ENCODE results near the gene MPPED1.

The MPPED1 gene

DNA sequence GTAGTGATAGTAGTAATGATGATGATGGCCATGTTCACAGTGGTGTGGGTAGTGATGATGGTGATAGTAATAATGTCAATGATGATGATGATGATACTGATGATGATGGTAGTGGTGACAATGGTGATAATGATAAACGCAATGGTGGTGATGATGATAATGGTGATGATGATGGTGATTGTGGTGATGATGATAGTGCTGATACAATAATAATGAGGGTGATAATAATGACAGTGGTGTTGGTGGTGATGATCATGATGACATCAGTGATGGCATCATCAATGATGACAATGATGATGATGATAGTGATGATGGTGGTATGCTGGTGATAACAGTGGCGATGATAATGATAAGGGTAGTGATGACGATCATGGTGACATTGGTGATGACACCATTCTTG is 92.3 kb downstream of the MPPED1 start:
- no peak for DNase-seq

DNA sequence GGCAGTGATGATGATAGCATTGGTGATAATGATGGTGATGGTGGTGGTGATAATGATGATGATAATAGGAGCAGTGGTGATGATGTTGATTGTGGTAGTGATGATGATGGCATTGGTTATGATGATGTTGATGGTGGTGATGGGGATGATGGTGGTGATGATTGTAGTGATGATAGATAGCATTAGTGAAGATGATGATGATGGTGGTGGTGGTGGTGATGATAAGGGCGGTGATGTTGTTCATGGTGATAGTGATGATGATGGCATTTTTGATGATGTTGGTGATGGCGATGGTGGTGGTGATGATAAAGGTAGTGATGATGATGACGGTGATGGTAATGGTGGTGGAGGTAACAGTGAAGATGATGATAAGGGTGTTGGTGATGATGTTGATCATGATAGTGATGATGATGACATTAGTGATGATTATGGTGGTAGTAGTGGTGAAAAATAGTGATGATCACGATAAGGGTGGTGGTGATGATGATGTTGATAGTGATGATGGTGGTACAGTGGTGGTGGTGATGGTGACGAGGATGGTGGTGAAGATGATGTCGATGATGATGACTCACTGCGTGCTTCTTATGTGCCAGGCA is 93.0 kb downstream of the MPPED1 start:
- no peak for DNase-seq

DNA sequence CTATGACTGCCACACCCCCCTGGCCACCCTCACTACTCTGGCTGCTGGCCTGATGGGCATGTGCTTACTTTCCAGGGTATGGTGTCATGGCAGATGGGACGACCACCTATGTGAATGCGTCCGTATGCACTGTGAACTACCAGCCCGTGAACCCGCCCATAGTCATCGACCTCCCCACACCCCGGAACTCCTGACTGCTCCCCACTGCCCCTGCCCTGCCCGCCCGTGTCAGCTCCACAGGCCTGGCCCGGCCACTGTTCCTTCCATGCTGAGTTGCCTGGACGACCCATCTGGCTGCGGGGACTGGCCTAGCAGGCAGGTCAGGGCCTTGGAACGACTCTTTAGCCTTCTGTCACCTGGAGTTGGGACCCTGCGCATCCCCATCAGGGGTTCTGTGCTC is 93.6 kb downstream of the MPPED1 start:
- DNase-seq, result no peak

DNA sequence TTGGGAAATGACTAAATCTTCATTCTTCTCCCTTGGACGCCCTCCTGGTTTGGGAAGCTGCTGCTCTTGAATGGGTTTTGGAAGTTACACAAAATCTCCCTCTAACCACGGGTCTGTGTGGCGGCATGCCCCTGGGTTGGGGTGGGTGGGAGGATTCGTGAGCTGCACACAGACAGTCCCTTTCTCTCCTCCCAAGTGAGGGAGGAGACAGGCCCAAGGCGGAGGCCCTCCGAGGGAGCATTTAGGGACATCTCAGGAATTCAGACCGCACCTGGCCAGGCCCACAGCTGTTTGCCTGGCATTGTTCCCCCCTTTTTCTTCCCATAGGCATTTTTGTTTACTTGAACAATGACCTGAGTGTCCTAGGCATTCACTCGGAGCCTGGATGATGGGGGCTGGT is 94.1 kb downstream of the MPPED1 start:
- no peak for DNase-seq

DNA sequence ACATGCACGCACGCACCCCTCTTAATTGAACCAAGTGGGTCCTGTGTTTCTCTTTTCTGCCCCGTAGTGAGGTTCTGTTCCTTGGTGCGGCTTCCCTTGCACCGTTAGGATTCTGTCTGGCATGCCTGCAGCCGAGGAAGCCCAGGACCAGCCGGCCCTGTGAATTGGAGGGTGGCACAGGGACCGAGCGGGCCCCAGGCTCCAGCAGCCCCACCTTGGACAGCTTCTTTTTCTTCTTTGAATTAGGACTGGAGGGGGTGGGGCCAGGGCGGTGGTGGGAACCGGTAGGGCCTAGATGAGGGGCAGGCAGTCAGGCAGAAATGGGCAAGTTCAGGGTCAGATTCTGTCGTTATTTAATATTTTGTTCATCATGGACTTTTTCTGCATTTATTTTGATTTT is 94.7 kb downstream of the MPPED1 start:
- DNase-seq, result no peak

DNA sequence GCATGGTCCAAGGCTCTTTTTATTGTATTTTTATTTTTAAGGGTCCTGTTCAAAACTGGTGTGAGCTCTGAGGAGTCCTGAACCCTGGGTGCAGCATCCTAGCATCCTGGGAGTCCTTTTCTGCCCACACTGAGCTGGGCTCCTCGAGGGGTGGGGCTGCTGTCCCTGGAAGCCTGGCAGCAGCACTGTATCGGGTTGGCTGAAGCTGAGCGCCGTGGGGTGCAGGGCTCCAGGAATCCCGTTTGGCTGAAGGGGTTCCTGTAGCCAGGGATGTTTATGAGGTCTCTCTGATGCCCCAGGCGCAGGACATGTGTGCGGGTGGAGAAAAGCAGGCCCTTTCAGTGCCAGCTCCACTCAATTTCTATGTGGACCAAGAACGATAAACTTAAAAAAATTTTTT is 95.4 kb downstream of the MPPED1 start:
- no peak for DNase-seq

DNA sequence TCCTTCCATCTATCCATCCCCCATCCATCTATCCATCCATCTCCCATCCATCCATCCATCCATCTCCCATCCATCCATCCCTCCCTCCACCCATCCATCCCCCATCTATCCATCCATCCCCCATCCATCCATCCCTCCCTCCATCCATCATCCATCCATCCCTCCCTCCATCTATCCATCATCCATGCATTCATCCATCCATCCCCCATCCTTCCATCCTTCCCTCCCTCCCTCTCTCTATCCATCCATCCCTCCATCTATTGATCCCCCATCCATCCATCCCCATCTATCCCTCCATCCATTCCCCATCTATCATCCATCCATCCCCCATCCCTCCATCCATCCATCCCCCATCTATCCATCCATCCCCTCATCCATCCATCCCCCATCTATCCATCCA is 96.7 kb downstream of the MPPED1 start:
- no peak for DNase-seq

DNA sequence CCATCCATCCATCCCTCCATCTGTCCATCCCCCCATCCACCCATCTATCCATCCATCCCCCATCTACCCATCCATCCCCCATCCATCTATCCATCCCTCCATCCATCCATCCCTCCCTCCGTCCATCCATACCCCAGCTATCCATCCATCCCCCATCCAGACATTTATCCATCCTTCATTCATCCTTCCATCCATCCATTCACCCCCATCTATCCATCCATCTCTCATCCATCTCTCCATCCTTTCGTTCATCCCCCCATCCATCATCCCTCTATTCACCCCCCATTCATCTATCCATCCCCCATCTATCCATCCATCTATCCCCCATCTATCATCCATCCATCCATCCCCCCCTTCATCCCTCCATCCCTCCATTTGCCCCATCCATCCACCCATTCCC is 97.5 kb downstream of the MPPED1 start:
- no peak for DNase-seq

DNA sequence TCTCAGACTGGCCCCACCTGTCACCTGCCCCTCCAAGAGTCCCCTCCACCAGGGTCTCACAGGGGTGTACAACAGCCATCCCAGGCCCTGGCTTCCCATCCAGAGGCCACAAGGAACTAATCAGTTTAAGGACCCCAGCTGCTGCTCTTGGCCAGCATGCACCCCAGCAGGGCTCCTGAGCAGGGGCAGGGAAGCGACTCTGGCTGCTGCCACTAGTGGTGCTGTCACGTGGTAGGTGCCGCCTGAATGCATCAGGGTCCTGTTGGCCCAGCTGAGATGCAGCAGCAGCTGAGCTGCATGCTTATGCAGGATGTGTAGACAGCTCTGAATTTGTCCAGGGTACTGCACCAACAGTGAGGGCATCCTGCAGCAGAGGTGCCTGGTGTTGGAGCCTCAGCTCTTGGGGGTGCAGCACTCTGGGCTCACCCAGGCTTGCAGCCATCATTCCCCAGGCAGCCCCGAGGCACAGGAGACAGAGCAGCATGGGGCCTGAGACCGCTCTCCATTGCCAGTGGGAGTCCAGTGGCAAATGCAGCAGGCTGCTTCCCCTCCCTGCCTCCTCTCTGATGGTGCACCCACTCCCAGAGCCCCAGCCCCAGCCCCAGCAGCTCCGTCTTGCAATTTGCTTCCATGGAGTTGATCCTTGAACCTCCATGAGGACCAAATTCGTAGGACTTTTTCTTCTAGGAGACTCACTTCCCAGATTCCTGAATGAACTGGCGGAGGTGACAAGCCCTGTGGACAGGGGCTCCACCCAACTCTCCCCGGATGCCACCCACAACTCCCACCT is 98.7 kb downstream of the MPPED1 start:
- no peak for DNase-seq

DNA sequence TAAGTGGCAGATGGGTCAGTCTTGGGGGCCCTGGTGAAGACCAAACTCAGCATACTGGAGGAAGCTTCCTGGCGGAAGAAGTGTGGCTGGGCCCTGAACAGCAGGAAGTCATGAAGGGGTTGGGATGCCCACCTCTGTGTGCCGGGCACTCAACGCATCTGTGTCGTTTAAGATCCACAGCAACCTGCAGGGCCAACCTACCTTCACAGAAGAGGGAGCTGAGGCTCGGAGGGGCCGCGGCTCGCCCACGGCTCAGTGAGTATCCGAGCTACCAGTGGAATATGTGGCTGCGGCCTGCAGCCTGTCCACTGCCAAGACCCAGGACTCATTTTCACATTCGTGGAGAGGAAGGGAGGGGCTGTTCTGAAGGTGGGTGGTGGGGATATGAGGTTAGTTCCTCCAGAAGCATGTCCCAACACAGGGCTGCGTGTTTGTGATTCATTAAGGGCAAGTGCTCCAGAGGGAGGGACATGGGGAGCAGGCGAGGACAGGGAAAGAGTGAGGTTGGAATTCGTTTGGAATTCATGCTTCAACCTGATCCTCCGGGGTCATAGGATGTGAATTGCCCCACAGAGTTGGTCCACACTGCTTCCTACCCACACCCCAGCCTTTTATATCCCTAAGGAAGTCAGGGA is 99.6 kb downstream of the MPPED1 start:
- DNase-seq, result no peak

DNA sequence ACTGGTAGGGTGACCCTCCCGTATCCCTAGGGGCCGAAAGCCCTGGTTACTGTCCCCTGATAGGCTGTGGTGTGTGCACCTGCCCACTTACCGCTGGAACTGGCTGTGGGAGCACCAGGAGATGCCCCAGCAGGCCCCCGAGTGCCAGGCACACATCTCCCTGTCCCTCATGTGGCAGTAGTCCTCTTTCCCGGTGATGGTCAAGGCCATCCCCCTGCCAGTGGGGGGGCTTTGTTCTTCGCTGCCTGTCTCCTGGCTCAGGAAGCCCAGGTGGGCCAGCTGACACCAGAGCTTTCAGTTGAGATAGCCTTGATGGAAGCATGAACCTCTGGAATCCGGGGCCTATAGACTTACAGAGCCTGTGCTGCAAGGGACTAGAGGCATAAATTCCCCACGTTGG is 100.5 kb downstream of the MPPED1 start:
- no peak for DNase-seq

DNA sequence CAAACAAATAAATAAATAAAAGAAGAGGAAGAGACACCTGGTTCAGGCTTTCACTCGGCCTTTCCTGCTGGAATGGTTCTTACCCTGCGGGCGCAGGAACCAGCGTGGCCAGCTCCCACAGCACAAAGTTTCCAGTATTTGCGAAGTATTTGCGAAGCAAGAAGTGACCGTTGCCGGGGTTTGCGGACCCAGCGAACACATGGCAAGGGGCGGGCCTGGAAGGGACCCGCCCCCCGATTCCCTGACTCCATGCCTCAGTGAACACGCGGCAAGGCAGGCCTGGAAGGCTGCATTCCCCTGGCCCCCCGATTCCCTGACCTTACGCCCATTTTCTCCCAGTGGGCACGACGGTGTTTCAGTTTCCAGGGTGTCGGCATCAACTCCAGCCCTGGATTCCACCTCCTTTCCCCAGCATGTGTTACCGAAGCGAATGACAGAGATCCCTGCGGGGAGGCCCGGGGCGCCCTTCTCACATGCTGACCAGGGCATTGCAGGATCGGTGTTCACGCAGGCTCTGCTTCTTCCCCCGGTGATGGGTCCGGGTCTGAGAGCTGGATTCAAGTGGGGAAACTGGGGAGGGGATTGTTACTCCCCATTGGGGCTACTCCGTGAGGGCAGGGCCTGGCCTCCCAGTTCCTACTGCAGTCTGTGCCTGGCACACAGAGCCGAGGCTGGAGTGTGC is 102.8 kb downstream of the MPPED1 start:
- DNase-seq, result no peak

DNA sequence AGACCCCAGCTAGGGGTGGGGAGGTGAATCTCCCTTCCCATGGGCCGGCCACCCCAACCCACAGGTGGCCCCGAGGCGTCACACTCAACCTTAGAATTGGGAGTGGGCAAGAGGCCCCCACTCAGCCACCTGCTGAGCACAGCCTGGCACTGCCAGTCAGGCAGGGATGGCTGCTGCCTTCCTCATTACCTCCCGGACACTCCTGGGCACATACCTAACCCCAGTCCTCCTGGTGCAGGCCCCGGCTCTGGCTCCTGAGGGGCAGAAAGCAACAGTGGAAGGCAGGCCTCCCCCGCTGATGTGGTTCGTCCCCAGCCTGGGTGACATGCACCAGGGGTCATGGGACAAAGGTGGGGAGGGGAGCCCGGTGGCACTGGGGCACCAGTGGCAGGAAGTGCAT is 103.6 kb downstream of the MPPED1 start:
- no peak for DNase-seq

DNA sequence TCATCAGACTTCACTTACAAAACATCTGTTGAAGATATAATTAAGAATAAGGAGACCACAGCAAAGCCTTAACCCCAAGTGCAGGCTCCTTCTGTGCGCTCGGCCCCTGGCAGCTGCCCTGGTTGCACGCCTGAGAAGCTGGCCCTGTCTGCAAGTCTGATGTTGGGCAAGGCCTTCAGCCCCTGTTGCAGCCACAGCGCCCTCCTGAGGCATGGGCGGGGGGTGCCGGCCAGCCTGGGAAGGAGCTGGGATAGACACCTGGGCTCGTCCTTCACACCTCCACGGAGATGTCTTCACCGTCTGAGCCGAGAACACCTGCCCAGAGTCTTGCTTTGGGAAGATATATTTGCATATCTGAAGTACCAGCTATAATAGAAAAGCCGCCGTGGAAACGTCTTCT is 104.1 kb downstream of the MPPED1 start:
- DNase-seq, result no peak

DNA sequence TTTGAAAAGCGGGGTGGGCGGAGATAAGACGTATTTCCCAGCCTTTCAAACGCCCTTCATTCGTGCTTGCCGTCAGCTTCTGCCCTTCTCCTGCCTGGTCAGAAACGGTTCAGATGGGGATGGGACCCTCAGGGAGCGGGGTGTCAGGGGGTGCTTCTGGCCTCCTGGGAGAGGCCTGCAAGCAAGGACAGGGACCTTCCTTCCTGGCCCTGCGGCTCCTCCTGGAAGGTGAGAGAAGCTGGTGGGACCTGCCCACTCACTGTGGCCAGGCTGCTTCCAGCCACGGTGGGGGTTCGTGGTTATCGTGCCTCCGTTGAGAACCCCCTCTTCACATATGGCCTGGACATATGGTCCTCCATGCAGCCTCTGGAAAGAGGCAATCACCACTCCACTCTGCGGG is 104.6 kb downstream of the MPPED1 start:
- no peak for DNase-seq

DNA sequence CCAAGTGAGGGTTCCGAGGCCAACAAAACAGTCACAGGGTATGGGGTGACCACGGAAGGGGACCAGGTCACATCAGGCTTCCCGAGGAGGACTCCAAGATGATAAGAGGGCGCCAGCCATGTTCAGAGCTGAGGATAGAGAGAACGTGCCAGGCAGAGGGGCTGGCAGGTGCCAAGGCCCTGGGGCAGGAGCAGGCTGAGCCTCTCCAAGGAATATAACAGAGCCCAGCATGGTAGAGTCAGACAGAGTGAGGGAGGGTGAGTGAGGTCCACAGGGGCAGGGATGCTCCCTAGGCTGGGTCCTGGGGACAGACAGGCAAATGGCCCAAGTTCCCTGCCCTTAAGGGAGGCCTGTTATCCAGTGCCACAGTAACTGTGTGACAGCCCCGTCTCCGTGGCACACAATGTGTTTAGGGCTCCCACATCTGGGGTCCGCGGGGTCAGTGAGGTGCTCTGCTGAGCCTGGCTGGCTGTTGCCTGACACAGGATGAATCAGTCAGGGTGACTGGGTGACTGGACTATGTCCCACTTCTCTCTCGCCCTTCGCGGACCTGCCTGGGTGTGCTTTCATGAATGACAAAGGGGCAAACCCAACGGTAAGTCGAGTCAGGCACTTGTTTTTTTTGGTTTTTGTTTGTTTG is 105.3 kb downstream of the MPPED1 start:
- no peak for DNase-seq

DNA sequence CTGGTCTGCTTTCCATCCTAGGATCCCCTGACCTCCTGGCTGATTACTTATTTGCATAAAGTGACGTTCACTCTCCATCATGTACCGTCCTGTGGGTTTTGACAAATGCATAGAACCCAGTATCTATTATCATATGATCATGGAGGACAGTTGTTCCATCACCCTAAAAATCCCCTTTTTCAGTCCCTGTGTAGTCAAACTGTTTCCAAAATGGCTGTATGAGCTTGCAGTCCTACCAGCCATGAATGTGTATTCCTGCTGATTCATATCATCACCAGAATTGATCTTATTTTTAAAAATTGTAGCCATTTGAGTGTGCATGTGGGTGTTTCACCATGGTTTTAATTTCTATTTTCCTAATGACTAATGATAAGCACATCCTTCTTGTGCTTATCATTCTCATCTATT is 108.8 kb downstream of the MPPED1 start:
- no peak for DNase-seq

DNA sequence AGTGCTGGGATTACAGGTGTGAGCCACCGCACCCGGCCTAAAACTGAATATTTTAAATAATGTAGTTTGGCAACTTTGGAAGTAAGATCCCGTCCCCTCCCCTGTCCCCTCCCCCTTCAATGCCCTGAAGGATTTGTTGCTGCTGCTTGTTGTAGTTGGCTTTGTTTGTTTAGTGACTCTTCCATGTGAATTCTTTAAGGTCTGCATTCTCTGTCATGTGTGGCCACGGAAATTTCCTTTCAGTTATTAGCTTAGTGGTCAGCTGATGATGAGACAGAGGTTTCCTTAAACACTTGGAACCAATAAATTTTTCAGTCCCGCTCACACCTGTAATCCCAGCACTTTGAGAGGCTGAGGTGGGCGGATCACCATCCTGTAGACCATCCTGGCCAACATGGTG is 109.9 kb downstream of the MPPED1 start:
- DNase-seq, result no peak

DNA sequence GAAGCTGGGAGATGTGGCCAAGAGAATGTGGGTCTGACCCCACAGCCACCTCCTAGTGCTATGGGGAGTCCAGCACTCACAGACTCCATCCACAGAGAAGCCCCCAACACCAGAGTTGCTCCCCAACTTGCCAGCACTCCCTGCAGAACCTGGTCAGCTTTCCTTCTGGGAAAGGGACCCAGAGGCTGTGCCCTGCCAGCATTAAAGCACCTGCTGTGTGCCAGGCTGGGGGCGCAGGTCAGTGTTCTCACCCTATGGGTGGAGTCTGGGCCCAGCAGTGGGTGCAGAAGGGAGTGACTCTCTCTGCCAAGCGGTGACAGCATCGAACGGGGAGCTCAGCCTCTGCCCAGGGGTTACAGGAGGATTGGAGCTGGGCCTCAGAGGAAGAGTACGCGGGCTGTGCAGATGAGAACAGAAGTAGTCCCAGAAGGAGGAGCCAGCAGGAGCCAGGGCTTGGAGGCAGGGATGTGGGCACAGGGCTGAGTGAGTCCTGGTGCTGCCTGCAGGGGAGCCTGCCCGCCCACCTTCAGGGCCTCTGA is 114.4 kb downstream of the MPPED1 start:
- no peak for DNase-seq

DNA sequence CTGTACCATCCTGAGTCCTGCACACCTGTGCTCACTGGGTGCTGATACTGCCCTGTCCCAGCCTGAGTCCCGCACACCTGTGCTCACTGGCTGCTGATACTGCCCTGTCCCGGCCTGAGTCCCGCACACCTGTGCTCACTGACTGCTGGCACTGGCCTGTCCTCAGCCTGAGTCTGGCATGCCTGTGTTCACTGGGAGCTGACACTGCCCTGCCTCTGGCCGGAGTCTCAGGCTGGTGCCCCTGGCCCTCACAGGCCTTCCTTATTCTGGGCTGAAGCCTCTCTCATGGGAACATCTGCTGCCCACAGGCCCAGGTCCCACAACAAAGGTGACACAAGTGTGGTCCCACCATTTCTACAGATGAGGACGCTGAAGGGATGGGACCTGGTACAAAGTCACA is 115.1 kb downstream of the MPPED1 start:
- no peak for DNase-seq

DNA sequence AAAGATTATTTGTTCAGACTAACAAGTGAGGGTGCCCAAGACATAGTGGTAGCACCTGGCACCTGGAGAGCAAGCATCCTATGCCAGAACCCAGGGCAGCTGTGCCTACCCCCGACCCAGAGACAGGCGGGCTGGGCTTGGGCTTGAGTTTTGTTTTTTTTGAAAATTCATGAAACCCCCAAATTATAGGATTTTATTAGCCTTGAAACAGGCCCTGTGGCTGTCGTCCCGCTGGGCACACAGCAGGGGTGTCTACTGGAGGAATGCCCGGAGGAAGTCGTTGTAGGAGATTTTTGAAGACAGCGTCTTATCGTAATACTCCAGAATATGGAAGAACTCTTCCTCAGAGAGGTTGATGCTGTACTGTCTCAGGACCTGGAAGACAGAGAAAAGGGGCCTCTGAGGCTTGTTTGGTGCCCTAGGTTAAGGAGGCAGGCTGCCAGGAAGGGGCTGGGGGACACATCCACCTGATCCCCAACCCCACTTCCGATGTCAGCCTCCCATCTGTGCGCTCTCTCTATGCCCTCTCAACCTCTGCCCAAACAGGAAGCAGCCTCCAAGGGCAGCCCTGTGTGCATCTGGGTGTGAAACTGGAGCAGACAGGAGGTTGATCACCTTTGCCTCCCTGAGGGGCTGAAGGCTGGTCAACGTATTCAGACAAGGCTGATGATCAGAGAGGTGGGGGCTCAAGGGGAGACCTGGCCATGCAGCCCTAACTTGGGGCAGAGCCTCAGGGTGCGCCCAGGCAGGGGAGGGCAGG is 117.0 kb downstream of the MPPED1 start:
- no peak for DNase-seq

DNA sequence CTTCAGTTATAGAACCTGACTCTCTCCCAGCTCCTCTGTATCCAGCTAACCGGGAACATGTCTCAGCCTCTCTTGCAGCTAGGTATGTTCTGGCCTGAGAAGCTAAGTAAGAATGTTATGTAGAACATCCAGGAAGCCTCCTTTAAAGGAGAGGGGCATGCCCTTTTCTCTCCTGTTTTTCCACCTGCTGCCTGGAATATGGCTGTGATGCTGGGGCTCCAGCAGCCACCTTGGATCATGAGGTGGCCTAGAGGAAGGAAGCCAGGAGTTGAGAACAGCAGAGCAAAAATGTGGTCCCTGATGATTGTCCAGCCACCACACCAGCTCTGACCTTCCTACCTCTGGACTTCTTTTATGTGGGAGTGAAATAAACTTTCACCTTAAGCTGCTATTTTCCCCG is 117.6 kb downstream of the MPPED1 start:
- no peak for DNase-seq

All from inflammatory macrophage treated with lipopolysaccharide for 4 hours (primary cell).